WTC11 (cell line): ENCODE data around the gene SPART. TPM values are rescaled to one million over a fixed set of nuclear protein-coding genes. Genes with fewer than 3 reads are reported as not detected.

Source experiments
- ATAC-seq: fragments of 200-7000 bp; cut with Tn5 transposase; 2 replicates; pipeline ENCODE4 v1.10.0; 2021; ENCODE audit warnings: mild to moderate bottlenecking, moderate library complexity
- CTCF ChIA-PET: fragments of 300-600 bp; sonication (Branson Sonifier 250); formaldehyde crosslinking; loops from one replicate; lab custom pipeline; 2021; ENCODE audit warnings: antibody characterized with exemption; lab: Charles Lee
- POLR2A ChIA-PET: fragments of 350-600 bp; sonication (Branson Sonifier 250); formaldehyde crosslinking; loops from one replicate; lab custom pipeline; 2021; ENCODE audit warnings: antibody characterized with exemption; lab: Charles Lee
- DNase-seq: peaks from one replicate; pipeline ENCODE4 v3.0.0; 2021; ENCODE audit warnings: low spot score
- H3K27ac Mint-ChIP-seq: 2 replicates; pipeline ENCODE4 v1.8.0; 2021; ENCODE audit warnings: mixed read lengths
- H3K27me3 Mint-ChIP-seq: 2 replicates; pipeline ENCODE4 v1.8.0; 2021; ENCODE audit warnings: low read depth, mild to moderate bottlenecking, moderate library complexity, mixed read lengths
- H3K36me3 Mint-ChIP-seq: 2 replicates; pipeline ENCODE4 v1.8.0; 2021; ENCODE audit warnings: mixed read lengths
- H3K4me1 Mint-ChIP-seq: 2 replicates; pipeline ENCODE4 v1.8.0; 2022; ENCODE audit warnings: mixed read lengths
- H3K4me3 Mint-ChIP-seq: 2 replicates; pipeline ENCODE4 v1.8.0; 2021; ENCODE audit warnings: mild to moderate bottlenecking, moderate library complexity, mixed read lengths
- H3K9me3 Mint-ChIP-seq: 2 replicates; pipeline ENCODE4 v1.8.0; 2021; ENCODE audit warnings: mixed read lengths
- ATF3 ChIP-seq: sonication (generic); formaldehyde crosslinking; conservative IDR thresholded peaks from 2 replicates; pipeline ENCODE4 v1.8.1; 2022; ENCODE audit warnings: mild to moderate bottlenecking, missing genetic modification reagents
- ESRRA ChIP-seq: sonication (generic); formaldehyde crosslinking; IDR thresholded peaks from 2 replicates; pipeline ENCODE4 v1.8.1; 2022; ENCODE audit warnings: mild to moderate bottlenecking, missing genetic modification reagents, borderline replicate concordance
- ETV6 ChIP-seq: sonication (generic); formaldehyde crosslinking; IDR thresholded peaks from 2 replicates; pipeline ENCODE4 v1.8.1; 2022; ENCODE audit warnings: mild to moderate bottlenecking, missing genetic modification reagents
- FOXP1 ChIP-seq: sonication (generic); formaldehyde crosslinking; IDR thresholded peaks from 2 replicates; pipeline ENCODE4 v1.8.0; 2022; ENCODE audit warnings: missing genetic modification reagents, mild to moderate bottlenecking, moderate library complexity, borderline replicate concordance
- GRHL2 ChIP-seq: fragments of 250-450 bp; sonication (Bioruptor Pico); IDR thresholded peaks from 2 replicates; pipeline ENCODE4 v1.8.0; 2022; ENCODE audit warnings: mild to moderate bottlenecking, moderate library complexity; ENCODE audit not compliant: insufficient replicate concordance, severe bottlenecking
- JAZF1 ChIP-seq: fragments of 250-450 bp; sonication (Bioruptor Pico); IDR thresholded peaks from 2 replicates; pipeline ENCODE4 v1.9.0; 2021; ENCODE audit warnings: moderate library complexity, mild to moderate bottlenecking, inconsistent platforms
- JUN ChIP-seq: sonication (generic); formaldehyde crosslinking; IDR thresholded peaks from 2 replicates; pipeline ENCODE4 v1.8.0; 2023; ENCODE audit warnings: mild to moderate bottlenecking, missing genetic modification reagents
- MYBL2 ChIP-seq: sonication (generic); formaldehyde crosslinking; IDR thresholded peaks from 2 replicates; pipeline ENCODE4 v1.8.1; 2023; ENCODE audit warnings: mild to moderate bottlenecking, moderate library complexity, missing genetic modification reagents
- NR1H2 ChIP-seq: sonication (generic); formaldehyde crosslinking; IDR thresholded peaks from 2 replicates; pipeline ENCODE4 v1.9.0; 2021; ENCODE audit warnings: mild to moderate bottlenecking, moderate library complexity, missing genetic modification reagents
- NR3C1 ChIP-seq: sonication (generic); formaldehyde crosslinking; conservative IDR thresholded peaks from 2 replicates; pipeline ENCODE4 v1.8.1; 2023; ENCODE audit warnings: low read depth, mild to moderate bottlenecking, missing genetic modification reagents
- OVOL2 ChIP-seq: fragments of 250-450 bp; sonication (Bioruptor Pico); IDR thresholded peaks from 2 replicates; pipeline ENCODE4 v1.9.0; 2021; ENCODE audit warnings: mild to moderate bottlenecking, borderline replicate concordance
- STAT6 ChIP-seq: sonication (generic); formaldehyde crosslinking; conservative IDR thresholded peaks from 2 replicates; pipeline ENCODE4 v1.8.1; 2023; ENCODE audit warnings: mild to moderate bottlenecking, low read depth, missing genetic modification reagents, moderate library complexity
- TP53 ChIP-seq: sonication (generic); formaldehyde crosslinking; IDR thresholded peaks from 2 replicates; pipeline ENCODE4 v1.8.1; 2023; ENCODE audit warnings: mild to moderate bottlenecking, missing genetic modification reagents
- USF2 ChIP-seq: sonication (generic); formaldehyde crosslinking; IDR thresholded peaks from 2 replicates; pipeline ENCODE4 v1.8.1; 2023; ENCODE audit warnings: mild to moderate bottlenecking, missing genetic modification reagents, moderate library complexity
- ZBTB21 ChIP-seq: sonication (generic); formaldehyde crosslinking; IDR thresholded peaks from 2 replicates; pipeline ENCODE4 v1.8.1; 2023; ENCODE audit warnings: mild to moderate bottlenecking, missing genetic modification reagents, borderline replicate concordance
- ZNF232 ChIP-seq: sonication (generic); formaldehyde crosslinking; IDR thresholded peaks from 2 replicates; pipeline ENCODE4 v1.8.0; 2022; ENCODE audit warnings: mild to moderate bottlenecking, missing genetic modification reagents
- ZNF263 ChIP-seq: sonication (generic); formaldehyde crosslinking; IDR thresholded peaks from 2 replicates; pipeline ENCODE4 v1.8.1; 2022; ENCODE audit warnings: low read depth, mild to moderate bottlenecking, moderate library complexity, missing genetic modification reagents
- ZNF396 ChIP-seq: fragments of 250-450 bp; sonication (Bioruptor Pico); IDR thresholded peaks from 2 replicates; pipeline ENCODE4 v1.8.0; 2021; ENCODE audit warnings: mild to moderate bottlenecking, moderate library complexity, borderline replicate concordance
- total RNA-seq: library from RNA; stranded (reverse); gene quantifications from 3 replicates; pipeline ENCODE4 v1.2.3, GENCODE V29; 2021
- TF ChIP-seq, protein P1 (sequence below): fragments of 250-450 bp; sonication (Bioruptor Pico); IDR thresholded peaks from 2 replicates; pipeline ENCODE4 v1.9.0; 2021; ENCODE audit warnings: mild to moderate bottlenecking
- TF ChIP-seq, protein P2 (sequence below): sonication (generic); formaldehyde crosslinking; IDR thresholded peaks from 2 replicates; pipeline ENCODE4 v1.8.0; 2022; ENCODE audit warnings: mild to moderate bottlenecking, missing genetic modification reagents
- TF ChIP-seq, protein P3 (sequence below): sonication (generic); formaldehyde crosslinking; IDR thresholded peaks from 2 replicates; pipeline ENCODE4 v1.8.1; 2022; ENCODE audit warnings: missing genetic modification reagents, borderline replicate concordance
- TF ChIP-seq, protein P4 (sequence below): sonication (generic); formaldehyde crosslinking; IDR thresholded peaks from 2 replicates; pipeline ENCODE4 v1.8.0; 2023; ENCODE audit warnings: mild to moderate bottlenecking, missing genetic modification reagents

SPART gene
- total RNA-seq, 1 experiment from 2014 or later, result 95.7 TPM

GRCh38 chr13:36385489-36385888, 39.3 kb upstream of the SPART start (continued):
- TF ChIP-seq JUN (no peak), ATF3 (CRISPR knock-in tag) (no peak), STAT6 (CRISPR knock-in tag) (no peak), ZBTB21 (no peak), JAZF1 (CRISPR knock-in tag) (no peak), GRHL2 (CRISPR knock-in tag) (no peak)

DNA sequence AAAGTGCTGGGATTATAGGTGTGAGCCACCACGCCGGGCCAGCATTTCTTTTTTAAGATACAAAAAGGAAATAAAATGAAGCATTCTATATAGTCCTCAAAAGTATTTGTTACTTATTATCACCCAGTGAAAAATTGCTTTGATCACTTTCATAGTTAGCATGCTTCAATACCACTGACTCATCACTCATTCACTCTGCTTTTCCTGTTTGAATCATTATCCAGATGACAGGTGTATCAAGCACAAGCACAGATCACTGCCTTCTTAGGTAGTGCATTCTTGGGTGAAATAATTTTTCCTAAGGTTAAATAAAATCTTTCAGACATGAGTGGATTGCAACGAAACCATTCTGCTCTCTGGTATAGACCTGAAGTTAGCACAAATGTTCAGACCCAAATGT, 35.8 kb upstream of the SPART start:
- H3K4me1 Mint-ChIP-seq, result no peaks in the 10 kb centered on the region
- H3K27ac Mint-ChIP-seq, result no peak overlapping the region
- TF ChIP-seq, protein P1, sequence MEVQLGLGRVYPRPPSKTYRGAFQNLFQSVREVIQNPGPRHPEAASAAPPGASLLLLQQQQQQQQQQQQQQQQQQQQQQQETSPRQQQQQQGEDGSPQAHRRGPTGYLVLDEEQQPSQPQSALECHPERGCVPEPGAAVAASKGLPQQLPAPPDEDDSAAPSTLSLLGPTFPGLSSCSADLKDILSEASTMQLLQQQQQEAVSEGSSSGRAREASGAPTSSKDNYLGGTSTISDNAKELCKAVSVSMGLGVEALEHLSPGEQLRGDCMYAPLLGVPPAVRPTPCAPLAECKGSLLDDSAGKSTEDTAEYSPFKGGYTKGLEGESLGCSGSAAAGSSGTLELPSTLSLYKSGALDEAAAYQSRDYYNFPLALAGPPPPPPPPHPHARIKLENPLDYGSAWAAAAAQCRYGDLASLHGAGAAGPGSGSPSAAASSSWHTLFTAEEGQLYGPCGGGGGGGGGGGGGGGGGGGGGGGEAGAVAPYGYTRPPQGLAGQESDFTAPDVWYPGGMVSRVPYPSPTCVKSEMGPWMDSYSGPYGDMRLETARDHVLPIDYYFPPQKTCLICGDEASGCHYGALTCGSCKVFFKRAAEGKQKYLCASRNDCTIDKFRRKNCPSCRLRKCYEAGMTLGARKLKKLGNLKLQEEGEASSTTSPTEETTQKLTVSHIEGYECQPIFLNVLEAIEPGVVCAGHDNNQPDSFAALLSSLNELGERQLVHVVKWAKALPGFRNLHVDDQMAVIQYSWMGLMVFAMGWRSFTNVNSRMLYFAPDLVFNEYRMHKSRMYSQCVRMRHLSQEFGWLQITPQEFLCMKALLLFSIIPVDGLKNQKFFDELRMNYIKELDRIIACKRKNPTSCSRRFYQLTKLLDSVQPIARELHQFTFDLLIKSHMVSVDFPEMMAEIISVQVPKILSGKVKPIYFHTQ (CRISPR knock-in tag), result no peak
- TF ChIP-seq NR3C1 (no peak), OVOL2 (CRISPR knock-in tag) (no peak), ZNF263 (CRISPR knock-in tag) (no peak), USF2 (CRISPR knock-in tag) (no peak), JUN (no peak)
- TF ChIP-seq, protein P2, sequence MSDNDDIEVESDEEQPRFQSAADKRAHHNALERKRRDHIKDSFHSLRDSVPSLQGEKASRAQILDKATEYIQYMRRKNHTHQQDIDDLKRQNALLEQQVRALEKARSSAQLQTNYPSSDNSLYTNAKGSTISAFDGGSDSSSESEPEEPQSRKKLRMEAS (CRISPR knock-in tag), result no peak
- TF ChIP-seq, protein P3, sequence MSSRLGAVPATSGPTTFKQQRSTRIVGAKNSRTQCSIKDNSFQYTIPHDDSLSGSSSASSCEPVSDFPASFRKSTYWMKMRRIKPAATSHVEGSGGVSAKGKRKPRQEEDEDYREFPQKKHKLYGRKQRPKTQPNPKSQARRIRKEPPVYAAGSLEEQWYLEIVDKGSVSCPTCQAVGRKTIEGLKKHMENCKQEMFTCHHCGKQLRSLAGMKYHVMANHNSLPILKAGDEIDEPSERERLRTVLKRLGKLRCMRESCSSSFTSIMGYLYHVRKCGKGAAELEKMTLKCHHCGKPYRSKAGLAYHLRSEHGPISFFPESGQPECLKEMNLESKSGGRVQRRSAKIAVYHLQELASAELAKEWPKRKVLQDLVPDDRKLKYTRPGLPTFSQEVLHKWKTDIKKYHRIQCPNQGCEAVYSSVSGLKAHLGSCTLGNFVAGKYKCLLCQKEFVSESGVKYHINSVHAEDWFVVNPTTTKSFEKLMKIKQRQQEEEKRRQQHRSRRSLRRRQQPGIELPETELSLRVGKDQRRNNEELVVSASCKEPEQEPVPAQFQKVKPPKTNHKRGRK (CRISPR knock-in tag), result no peak
- no peak overlapping the region for H3K4me3 Mint-ChIP-seq
- 0 out of 2 replicates have a peak, but pooled peaks cover 2% of the 10 kb centered on the region for H3K9me3 Mint-ChIP-seq
- ChIA-PET POLR2A (no interaction called here), CTCF (no interaction called here)
- no peak for DNase-seq
- ATAC-seq, result no peak
- no peaks in the 10 kb centered on the region for H3K27me3 Mint-ChIP-seq
- no peaks in the 10 kb centered on the region for H3K36me3 Mint-ChIP-seq

GRCh38 chr13:36377826-36378468, 31.8 kb upstream of the SPART start:
- no peak overlapping the region for H3K27ac Mint-ChIP-seq
- ATAC-seq, result no peak
- peaks cover 12% of the 10 kb centered on the region for H3K4me1 Mint-ChIP-seq
- TF ChIP-seq GRHL2 (CRISPR knock-in tag) (no peak), FOXP1 (CRISPR knock-in tag) (no peak), TP53 (CRISPR knock-in tag) (no peak), ESRRA (no peak), ETV6 (no peak), ZNF232 (CRISPR knock-in tag) (no peak), ZNF396 (CRISPR knock-in tag) (no peak), NR1H2 (CRISPR knock-in tag) (no peak), MYBL2 (CRISPR knock-in tag) (no peak)
- TF ChIP-seq, protein P4, sequence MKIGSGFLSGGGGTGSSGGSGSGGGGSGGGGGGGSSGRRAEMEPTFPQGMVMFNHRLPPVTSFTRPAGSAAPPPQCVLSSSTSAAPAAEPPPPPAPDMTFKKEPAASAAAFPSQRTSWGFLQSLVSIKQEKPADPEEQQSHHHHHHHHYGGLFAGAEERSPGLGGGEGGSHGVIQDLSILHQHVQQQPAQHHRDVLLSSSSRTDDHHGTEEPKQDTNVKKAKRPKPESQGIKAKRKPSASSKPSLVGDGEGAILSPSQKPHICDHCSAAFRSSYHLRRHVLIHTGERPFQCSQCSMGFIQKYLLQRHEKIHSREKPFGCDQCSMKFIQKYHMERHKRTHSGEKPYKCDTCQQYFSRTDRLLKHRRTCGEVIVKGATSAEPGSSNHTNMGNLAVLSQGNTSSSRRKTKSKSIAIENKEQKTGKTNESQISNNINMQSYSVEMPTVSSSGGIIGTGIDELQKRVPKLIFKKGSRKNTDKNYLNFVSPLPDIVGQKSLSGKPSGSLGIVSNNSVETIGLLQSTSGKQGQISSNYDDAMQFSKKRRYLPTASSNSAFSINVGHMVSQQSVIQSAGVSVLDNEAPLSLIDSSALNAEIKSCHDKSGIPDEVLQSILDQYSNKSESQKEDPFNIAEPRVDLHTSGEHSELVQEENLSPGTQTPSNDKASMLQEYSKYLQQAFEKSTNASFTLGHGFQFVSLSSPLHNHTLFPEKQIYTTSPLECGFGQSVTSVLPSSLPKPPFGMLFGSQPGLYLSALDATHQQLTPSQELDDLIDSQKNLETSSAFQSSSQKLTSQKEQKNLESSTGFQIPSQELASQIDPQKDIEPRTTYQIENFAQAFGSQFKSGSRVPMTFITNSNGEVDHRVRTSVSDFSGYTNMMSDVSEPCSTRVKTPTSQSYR (CRISPR knock-in tag), result no peak

More at GRCh38 chr13:36377826-36378468, 31.8 kb upstream of the SPART start:
- H3K4me3 Mint-ChIP-seq, result no peak overlapping the region
- no peaks in the 10 kb centered on the region for H3K36me3 Mint-ChIP-seq
- no peaks in the 10 kb centered on the region for H3K9me3 Mint-ChIP-seq
- DNase-seq, result no peak
- ChIA-PET POLR2A (no interaction called here), CTCF (interaction anchor here (1.5 kb wide), 1 partner anchor 31 kb away, joined by 6 read pairs; no protein-coding TSS in a partner anchor)
- H3K27me3 Mint-ChIP-seq, result no peaks in the 10 kb centered on the region; the same call in 1 of the 2 replicates
